VCaP (cell line): ENCODE data around the gene CLIC5.

Experiments
- H3K27ac ChIP-seq: fragments of 450-650 bp; 2 replicates; pipeline ENCODE4 v1.5.1; 2017
- CTCF ChIP-seq: fragments of 450-650 bp; conservative IDR thresholded peaks from 2 replicates; pipeline ENCODE4 v1.5.1; 2017; ENCODE audit warnings: mild to moderate bottlenecking, moderate library complexity

Gene CLIC5

GRCh38 chr6:46022106-46022948 is 6.7 kb upstream of the CLIC5 start:
- no peak for TF ChIP-seq CTCF
- H3K27ac ChIP-seq: no peak overlapping the region

- no peak overlapping the region for H3K27ac ChIP-seq
- TF ChIP-seq CTCF: no peak
Measured at GRCh38 chr6:46017726-46018125, 2.1 kb upstream of the CLIC5 start.

DNA sequence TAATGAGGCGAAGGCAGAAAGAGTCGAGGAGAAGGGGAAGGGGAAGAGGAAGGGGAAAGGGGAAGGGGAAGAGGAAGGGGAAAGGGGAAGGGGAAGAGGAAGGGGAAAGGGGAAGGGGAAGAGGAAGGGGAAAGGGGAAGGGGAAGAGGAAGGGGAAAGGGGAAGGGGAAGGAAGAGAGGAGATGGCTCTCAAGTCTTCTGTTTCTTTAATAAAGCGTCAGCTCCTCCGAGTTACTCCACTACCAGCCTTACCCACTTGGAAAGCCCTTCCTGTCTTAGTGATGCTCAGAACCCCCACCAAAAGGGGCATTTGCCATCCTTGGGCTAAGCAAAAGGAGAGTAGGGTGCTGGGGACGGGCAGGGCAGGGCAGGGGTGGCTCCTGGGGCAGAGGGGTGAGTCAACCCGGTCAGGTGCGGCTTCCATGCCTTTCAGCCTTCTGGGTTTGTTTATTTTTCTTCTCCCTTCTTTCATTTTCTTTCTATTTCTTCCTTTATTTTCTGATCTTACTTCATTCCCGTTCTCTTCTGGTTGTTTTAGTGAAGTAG is 476 bp upstream of the CLIC5 start:
- no peak for TF ChIP-seq CTCF

DNA sequence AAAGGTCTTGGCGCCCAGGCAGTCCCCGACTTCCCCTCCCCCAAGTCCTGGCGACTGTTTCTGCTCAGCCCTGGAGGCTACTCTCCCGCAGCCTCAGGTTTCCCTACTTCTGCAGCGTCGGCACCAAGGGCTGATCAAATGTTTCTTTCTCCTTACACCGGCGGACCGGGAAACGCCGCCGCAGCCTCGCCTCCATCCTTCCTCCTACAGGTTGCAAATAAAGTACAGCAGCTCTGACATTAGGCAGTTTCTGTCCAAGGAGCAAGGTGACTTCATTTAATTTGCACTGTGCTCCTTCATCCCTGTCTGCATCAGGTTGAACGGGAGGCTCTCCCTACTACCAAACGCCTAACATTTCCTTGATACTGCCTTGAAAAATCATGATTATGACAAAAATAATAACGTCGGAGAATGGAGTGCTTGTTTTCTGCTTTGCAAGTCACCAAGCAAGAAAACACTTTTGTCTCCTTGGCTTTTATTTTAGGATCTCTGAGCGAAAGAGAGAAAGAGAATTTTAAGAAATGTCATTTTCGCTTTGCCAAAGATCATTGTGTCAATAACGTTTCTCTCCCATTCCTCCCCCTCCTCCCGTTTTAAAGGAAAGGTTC is 1.0 kb downstream of the CLIC5 start:
- no peak overlapping the region for H3K27ac ChIP-seq
- no peak for TF ChIP-seq CTCF

More for the DNA sequence above, 476 bp upstream of the CLIC5 start:
- no peak overlapping the region for H3K27ac ChIP-seq

GRCh38 chr6:46014046-46014445 is 1.6 kb downstream of the CLIC5 start:
- TF ChIP-seq CTCF: no peak
- no peak overlapping the region for H3K27ac ChIP-seq

DNA sequence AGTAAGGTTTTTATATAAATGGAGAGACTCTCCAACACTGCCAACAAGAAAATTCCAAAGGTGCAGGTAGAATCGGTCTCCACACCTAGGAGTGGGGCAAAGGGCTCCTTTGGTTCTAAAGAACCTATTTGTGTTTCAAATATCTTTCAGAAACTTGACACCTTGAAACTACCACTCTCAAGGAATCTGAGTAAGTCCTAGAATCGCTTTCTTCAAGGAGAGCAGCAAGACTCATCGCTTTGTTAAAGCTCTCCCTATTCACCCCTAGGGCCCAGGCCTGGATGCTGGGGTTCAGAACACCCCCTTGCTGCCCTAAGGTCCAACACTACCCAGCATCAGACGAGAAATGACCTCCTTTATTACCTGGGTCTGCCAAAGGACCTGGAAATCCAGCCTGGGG is 2.0 kb downstream of the CLIC5 start:
- H3K27ac ChIP-seq: no peak overlapping the region

More for the DNA sequence above, 2.0 kb downstream of the CLIC5 start:
- no peak for TF ChIP-seq CTCF
